Inferior parietal cortex (tissue), 1 donor: Measurements from ENCODE around the gene KIRREL1.

Experiments
- DNase-seq: peaks from one replicate; pipeline ENCODE4 v3.0.0-alpha.2; 2016; ENCODE audit errors: extremely low spot score

Gene KIRREL1

DNA sequence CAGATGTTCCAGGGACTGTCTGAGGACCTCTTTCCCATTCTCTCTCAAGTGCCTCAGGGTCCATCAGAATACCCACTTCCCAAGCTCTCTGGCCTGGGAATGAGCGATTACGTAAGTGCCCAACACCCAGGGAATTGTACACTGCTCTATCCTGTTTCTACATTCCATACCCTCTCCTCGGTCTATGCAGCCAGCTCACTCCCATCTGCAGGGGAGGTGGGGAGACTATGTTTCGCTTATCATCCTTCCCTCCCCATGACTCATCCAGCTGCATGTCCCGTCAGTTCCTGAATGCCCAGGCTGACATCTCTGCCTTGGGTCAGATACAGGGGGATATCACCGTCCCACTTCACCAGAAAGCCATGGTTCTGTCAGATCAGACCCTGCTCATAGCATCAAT is 152.7 kb downstream of the KIRREL1 start:
- DNase-seq = no peak

GRCh38 chr1:158146739-158147138 is 153.3 kb downstream of the KIRREL1 start:
- no peak for DNase-seq

DNA sequence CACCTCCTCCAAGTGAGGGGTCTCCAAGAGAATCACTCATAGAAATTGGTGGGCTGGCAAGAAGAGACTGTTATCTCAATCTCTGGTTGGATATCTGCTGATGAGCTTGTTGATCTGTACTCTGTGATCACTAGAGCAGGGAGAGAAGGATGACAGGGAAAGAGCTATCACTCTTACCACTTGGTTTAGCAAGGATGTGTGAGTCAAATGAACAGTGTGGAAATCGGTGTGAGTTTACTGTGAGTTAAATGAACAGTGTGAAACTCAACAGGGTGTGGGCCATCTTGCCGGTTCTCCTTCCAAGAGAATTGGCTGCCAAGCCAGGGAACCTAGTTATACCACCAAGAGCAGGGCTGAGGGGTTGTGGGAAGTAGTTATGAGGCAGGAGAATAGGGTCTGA is 154.0 kb downstream of the KIRREL1 start:
- DNase-seq = no peak

GRCh38 chr1:158147869-158148268 is 154.4 kb downstream of the KIRREL1 start:
- no peak for DNase-seq

DNA sequence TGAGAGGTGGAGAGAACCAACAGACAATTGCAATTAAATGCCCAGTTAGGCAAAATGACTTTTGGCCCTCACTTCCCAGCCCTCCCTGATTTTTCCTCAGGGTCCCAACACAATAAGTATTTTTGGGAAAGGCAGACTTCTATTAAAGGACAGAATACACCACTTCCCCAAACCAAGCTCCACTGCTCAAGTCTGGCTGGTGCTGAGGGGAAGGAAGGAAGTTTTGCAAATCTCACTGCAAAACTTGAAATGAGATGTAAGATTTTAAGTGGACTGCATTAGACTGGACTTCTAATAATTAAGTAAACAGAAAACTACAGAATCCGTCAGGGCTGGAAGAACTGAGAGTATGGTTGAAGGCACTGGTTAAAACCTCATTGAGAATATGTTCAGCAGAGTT is 155.0 kb downstream of the KIRREL1 start:
- no peak for DNase-seq

DNA sequence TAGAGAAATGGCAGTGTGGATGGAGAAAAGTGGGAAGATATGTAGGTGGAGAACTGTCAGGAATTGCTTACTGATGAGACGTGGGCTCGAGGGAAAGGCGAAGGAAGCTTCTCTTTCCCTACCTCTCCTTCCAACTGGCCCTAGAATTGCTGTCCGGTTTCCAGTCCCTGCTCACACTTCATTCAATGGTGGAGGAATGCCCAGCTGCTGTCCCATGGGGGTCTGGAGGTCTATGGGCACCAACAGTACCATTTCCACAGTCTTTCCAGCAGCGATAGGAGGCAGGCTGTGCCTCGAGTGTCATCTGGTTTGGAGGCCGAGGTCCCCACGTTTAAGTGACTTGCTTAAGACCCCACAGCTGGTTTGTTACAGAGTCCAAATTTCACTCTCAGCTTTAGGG is 155.7 kb downstream of the KIRREL1 start:
- no peak for DNase-seq
